Smooth muscle cell (in vitro differentiated cells): ENCODE results near the gene SBSN. TPM values are rescaled to one million over a fixed set of nuclear protein-coding genes. Genes with fewer than 3 reads are reported as not detected.

Source experiments
- DNase-seq: peaks from one replicate; lab custom pipeline; 2025; ENCODE audit not compliant: unreplicated experiment; lab: John Stamatoyannopoulos, UW
- H2AFZ ChIP-seq: fragments of 200-600 bp; sonication (generic); 2 replicates; pipeline ENCODE4 v1.6.0; 2016; ENCODE audit warnings: antibody characterized with exemption, low read depth, mild to moderate bottlenecking
- H3F3A ChIP-seq: fragments of 200-600 bp; sonication (generic); 2 replicates; pipeline ENCODE4 v1.6.0; 2017; ENCODE audit warnings: antibody characterized with exemption, low read depth
- H3K27ac ChIP-seq: fragments of 200-600 bp; sonication (generic); 2 replicates; pipeline ENCODE4 v1.5.1; 2016; ENCODE audit warnings: low read depth, mild to moderate bottlenecking
- H3K27me3 ChIP-seq: fragments of 200-600 bp; sonication (generic); 2 replicates; pipeline ENCODE4 v1.6.1; 2016; ENCODE audit warnings: low read depth, mild to moderate bottlenecking
- H3K36me3 ChIP-seq: fragments of 200-600 bp; sonication (generic); 2 replicates; pipeline ENCODE4 v1.5.1; 2016; ENCODE audit warnings: low read depth
- H3K4me1 ChIP-seq: fragments of 200-600 bp; sonication (generic); 2 replicates; pipeline ENCODE4 v1.5.1; 2016; ENCODE audit warnings: low read depth
- H3K4me2 ChIP-seq: fragments of 200-600 bp; sonication (generic); 2 replicates; pipeline ENCODE4 v1.6.0; 2016; ENCODE audit warnings: mild to moderate bottlenecking
- H3K4me3 ChIP-seq: fragments of 200-600 bp; sonication (generic); 2 replicates; pipeline ENCODE4 v1.5.1; 2016; ENCODE audit warnings: mild to moderate bottlenecking
- H3K79me2 ChIP-seq: fragments of 200-600 bp; sonication (generic); 2 replicates; pipeline ENCODE4 v1.6.0; 2016; ENCODE audit warnings: low read depth, mild to moderate bottlenecking
- H3K9ac ChIP-seq: fragments of 200-600 bp; sonication (generic); 2 replicates; pipeline ENCODE4 v1.6.0; 2016; ENCODE audit warnings: low read depth
- H3K9me3 ChIP-seq: fragments of 200-600 bp; sonication (generic); replicated peaks from 2 replicates; pipeline ENCODE4 v1.5.1; 2016; ENCODE audit warnings: low read depth
- H4K20me1 ChIP-seq: fragments of 200-600 bp; sonication (generic); 2 replicates; pipeline ENCODE4 v1.6.0; 2016; ENCODE audit warnings: low read depth
- CTCF ChIP-seq: fragments of 200-600 bp; sonication (generic); IDR thresholded peaks from 2 replicates; pipeline ENCODE4 v1.5.1; 2017; ENCODE audit warnings: borderline replicate concordance, mild to moderate bottlenecking, antibody characterized with exemption; ENCODE audit not compliant: insufficient read depth, poor library complexity, severe bottlenecking
- whole genome bisulfite sequencing: methylation state at CpG from one replicate; pipeline ENCODE4 v1.1.7; 2016; ENCODE audit warnings: low lambda C conversion rate; 5-methylcytosine and 5-hydroxymethylcytosine counted together
- polyA plus RNA-seq: library from polyadenylated mRNA; unstranded; fragments of >200 nt; fragmentation: Nextera tagmentation; extraction: Ambion mirVana; gene quantifications from 2 replicates; pipeline ENCODE4 v1.2.1, GENCODE V29; 2016
- total RNA-seq: library from RNA; depleted of rRNA; stranded (reverse); fragments of >200 nt; gene quantifications from 2 replicates; pipeline ENCODE4 v1.2.3, GENCODE V29; 2014

Gene SBSN
- total and polyA plus RNA-seq, 2 experiments from 2014 or later = 11.7 to 19.8 TPM

GRCh38 chr19:35560271-35560670 lies 32.2 kb upstream of the SBSN start:
- Histone ChIP-seq H3K27me3 (peaks cover 54% of the 10 kb centered on the region), H2AFZ (no peak overlapping the region), H3K27ac (no peak overlapping the region), H3F3A (no peaks in the 10 kb centered on the region), H3K36me3 (no peaks in the 10 kb centered on the region), H3K4me2 (no peak overlapping the region), H3K9me3 (no peaks in the 10 kb centered on the region), H3K79me2 (no peaks in the 10 kb centered on the region), H3K9ac (no peak overlapping the region), H3K4me3 (no peak overlapping the region), H4K20me1 (no peaks in the 10 kb centered on the region), H3K4me1 (peaks cover 3% of the 10 kb centered on the region)
- TF ChIP-seq CTCF = no peak
- no peak for DNase-seq
- 96% methylated on average over 14 of the region's 18 CpGs for WGBS

- H3K36me3 ChIP-seq = no peaks in the 10 kb centered on the region
- peaks cover 54% of the 10 kb centered on the region for H3K27me3 ChIP-seq
- DNase-seq = no peak
- 90% methylated on average over 23 of the region's 23 CpGs for WGBS
- no peak overlapping the region for H3K4me3 ChIP-seq
- H3F3A ChIP-seq = no peaks in the 10 kb centered on the region
- no peak overlapping the region for H3K9ac ChIP-seq
- no peaks in the 10 kb centered on the region for H3K79me2 ChIP-seq
- no peaks in the 10 kb centered on the region for H3K9me3 ChIP-seq
- H4K20me1 ChIP-seq = no peaks in the 10 kb centered on the region
- TF ChIP-seq CTCF = no peak
- H3K27ac ChIP-seq = no peak overlapping the region
- H3K4me2 ChIP-seq = no peak overlapping the region
- H2AFZ ChIP-seq = no peak overlapping the region
- peaks cover 3% of the 10 kb centered on the region for H3K4me1 ChIP-seq
These were observed 31.7 kb upstream of the SBSN start for GRCh38 chr19:35559781-35560180.

- Histone ChIP-seq H3K27me3 (peaks cover 54% of the 10 kb centered on the region), H3K4me2 (no peak overlapping the region), H3K36me3 (no peaks in the 10 kb centered on the region), H3K79me2 (no peaks in the 10 kb centered on the region), H3K4me1 (peaks cover 3% of the 10 kb centered on the region), H3K27ac (no peak overlapping the region), H2AFZ (no peak overlapping the region), H3F3A (no peaks in the 10 kb centered on the region), H4K20me1 (no peaks in the 10 kb centered on the region), H3K9me3 (no peaks in the 10 kb centered on the region), H3K4me3 (no peak overlapping the region), H3K9ac (no peak overlapping the region)
- DNase-seq = no peak
- 87% methylated on average over 11 of the region's 11 CpGs for WGBS
- no peak for TF ChIP-seq CTCF
These were observed 31.2 kb upstream of the SBSN start for GRCh38 chr19:35559281-35559659.
